ENCODE measurements around the gene WWOX.
A peak's percentile ranks its signal among the peaks of the same experiment; 100 is the strongest.
"Not testable (repeated sequence)": the region's sequence is repeated elsewhere in the genome, so short reads cannot be mapped to it uniquely, and the experiment has no call there.

Gene WWOX

DNA sequence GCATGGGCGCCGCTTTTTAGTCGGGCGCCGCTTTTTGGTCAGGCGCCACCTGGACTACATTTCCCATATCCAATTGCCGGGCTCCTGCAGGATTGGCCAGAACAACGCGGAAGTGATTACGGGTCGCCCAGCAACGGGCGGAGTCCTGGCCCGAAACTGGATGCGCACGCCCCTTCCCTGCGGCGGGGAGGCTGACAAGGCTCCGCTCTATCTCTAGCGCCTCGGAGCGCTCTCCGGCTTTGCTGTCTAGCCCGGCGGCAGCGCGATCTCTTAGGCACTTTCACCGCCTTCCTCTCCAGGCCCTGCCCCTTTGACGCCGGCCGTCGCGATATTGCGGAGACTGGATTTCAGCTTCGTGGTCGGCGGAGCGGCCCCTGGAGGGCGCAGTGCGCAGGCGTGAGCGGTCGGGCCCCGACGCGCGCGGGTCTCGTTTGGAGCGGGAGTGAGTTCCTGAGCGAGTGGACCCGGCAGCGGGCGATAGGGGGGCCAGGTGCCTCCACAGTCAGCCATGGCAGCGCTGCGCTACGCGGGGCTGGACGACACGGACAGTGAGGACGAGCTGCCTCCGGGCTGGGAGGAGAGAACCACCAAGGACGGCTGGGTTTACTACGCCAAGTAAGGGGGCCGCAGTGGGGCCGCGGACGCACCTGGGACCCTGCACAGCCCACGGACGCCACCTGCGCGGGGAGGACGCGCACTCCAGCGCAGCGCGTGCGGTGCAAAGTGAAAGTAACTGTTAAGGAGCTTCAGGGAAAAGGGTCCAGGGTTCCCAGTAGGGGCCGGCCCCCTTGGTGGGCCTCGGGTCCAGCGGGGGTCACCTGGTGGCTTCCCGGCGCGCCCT, at the start of gene WWOX:
TSS of gene WWOX (plus strand) at position 384 of the 841 bp plus-strand sequence.
- peak within 1 kb of the TSS; percentile 94 to 96 for H3K4me3 Mint-ChIP-seq
- DNase-seq, result peak; percentile 96 to 98
- peaks cover 34% of the 10 kb centered on the region for H3K4me1 Mint-ChIP-seq
- ATAC-seq, result peak; percentile 97
- H3K9me3 Mint-ChIP-seq, result peaks cover 0 to 7% of the 10 kb centered on the region in 2 donors
- peak within 1 kb of the TSS; percentile 94 to 98 for H3K27ac Mint-ChIP-seq
- H3K27me3 Mint-ChIP-seq, result no peaks in the 10 kb centered on the region

DNA sequence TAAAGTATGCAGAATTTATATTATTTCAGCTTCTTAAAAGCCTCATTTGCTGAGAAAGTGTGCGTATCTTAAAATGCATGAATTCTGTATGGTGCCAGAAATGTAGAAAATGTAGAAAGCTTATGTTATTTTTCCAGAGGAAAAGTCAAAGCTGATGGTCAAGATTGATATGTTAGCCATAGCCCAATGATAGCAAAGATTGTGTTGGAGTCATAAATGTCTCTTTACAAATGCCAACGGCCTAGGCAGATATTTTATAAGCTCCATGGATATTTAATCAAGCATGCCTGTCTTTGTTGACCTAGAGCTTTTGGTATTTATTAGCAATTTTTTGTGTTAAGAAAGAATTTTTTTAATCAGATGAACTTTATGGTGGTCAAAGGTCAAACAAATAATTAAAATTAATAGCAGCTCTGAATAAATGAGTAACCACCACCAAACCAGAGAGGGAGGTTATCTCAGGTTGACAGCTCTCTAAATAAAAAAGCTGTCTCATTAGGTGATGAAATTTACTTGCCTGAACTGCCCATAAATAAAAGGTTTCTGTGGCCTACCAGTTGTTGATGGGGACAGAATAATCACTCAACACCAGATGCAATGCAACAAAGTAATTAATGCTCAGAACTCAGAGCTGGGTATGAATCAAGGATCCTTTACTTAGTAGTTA, 48.6 kb upstream of the WWOX start:
- peaks cover 28% of the 10 kb centered on the region for H3K27me3 Mint-ChIP-seq
- DNase-seq, result no peak
- H3K4me1 Mint-ChIP-seq, result no peaks in the 10 kb centered on the region
- no peak overlapping the region for H3K4me3 Mint-ChIP-seq
- H3K27ac Mint-ChIP-seq, result no peak overlapping the region
- no peak for ATAC-seq
- no peaks in the 10 kb centered on the region for H3K9me3 Mint-ChIP-seq

DNA sequence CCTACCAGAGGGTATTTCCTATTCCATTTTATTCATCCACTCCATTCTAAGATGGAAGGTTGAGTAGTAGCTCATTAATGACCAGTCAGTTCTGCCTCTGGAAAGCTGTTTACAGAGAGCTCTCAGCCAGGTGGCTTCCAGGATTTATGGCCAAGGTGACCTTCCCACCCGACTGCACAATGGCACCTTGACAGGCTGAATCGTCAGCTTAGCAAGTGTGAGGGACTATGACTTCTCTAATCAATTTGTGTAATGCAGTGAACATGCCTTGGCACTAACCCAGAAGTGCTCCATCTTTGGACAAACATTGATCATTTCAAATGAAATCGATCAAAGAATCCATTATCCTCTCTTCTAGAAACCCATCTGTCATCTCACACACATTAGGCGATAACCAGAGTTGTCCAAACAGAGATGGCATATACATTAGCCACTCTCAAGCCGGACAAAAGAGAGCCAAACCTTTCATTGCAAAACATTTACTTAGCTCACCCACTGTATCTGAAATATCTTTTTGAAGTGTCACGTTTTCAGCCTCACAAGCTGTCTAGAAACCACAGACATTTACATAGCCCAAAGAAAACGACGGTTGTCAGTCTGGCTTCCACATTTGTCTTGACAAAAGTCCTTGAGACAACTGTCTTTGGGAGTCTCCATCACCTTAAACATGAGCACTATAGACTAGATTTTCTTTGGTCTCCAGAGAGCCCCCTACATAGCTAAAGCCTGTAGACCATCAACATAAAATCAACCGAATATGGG, 41.5 kb upstream of the WWOX start:
- Mint-ChIP-seq H3K4me1 (no peaks in the 10 kb centered on the region), H3K4me3 (no peak overlapping the region), H3K27ac (no peak overlapping the region), H3K9me3 (no peaks in the 10 kb centered on the region), H3K27me3 (peaks cover 20% of the 10 kb centered on the region)
- DNase-seq (no peak), ATAC-seq (no peak)

DNA sequence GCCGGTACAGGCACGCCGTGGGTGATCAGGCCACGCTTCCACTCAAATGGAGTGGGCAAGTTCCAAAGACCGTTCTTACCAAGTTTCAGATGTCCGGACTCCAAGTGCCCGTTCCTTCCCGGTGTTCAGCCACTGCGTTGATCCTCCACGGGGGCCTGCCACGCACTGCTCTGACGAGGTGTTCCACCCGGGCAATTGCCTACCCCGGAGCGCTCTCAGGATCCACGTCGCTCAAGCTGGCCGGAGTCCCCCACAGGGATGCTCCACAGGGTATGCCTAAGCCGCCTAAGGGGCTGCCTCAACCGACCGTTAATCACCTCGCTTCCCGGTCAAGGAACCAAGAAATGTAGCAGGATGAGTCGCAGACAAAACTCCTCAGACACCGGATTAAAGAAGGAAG, 39.6 kb upstream of the WWOX start:
- H3K4me3 Mint-ChIP-seq, H3K4me1 Mint-ChIP-seq, H3K27ac Mint-ChIP-seq, DNase-seq, ATAC-seq, H3K9me3 Mint-ChIP-seq: not testable (repeated sequence)
- peaks cover 37% of the 10 kb centered on the region for H3K27me3 Mint-ChIP-seq

- ATAC-seq, result no peak
- no peaks in the 10 kb centered on the region for H3K4me1 Mint-ChIP-seq
- no peak for DNase-seq
- no peak overlapping the region for H3K27ac Mint-ChIP-seq
- H3K9me3 Mint-ChIP-seq, result no peaks in the 10 kb centered on the region
- peaks cover 41% of the 10 kb centered on the region for H3K27me3 Mint-ChIP-seq
- H3K4me3 Mint-ChIP-seq, result no peak overlapping the region
Observed at GRCh38 chr16:78060295-78060694, 39.2 kb upstream of the WWOX start.

- no peak for DNase-seq
- Mint-ChIP-seq H3K9me3 (no peaks in the 10 kb centered on the region), H3K27ac (no peak overlapping the region), H3K27me3 (peaks cover 46% of the 10 kb centered on the region), H3K4me1 (no peaks in the 10 kb centered on the region), H3K4me3 (no peak overlapping the region)
- no peak for ATAC-seq
Observed at GRCh38 chr16:78060809-78061208, 38.6 kb upstream of the WWOX start.

GRCh38 chr16:78065319-78065718, 34.1 kb upstream of the WWOX start:
- Mint-ChIP-seq H3K9me3 (no peaks in the 10 kb centered on the region), H3K4me3 (no peak overlapping the region), H3K27ac (peak overlapping the region in 1 of 2 donors; percentile 33), H3K4me1 (no peaks in the 10 kb centered on the region), H3K27me3 (peaks cover 35% of the 10 kb centered on the region)
- ATAC-seq (no peak), DNase-seq (no peak)

DNA sequence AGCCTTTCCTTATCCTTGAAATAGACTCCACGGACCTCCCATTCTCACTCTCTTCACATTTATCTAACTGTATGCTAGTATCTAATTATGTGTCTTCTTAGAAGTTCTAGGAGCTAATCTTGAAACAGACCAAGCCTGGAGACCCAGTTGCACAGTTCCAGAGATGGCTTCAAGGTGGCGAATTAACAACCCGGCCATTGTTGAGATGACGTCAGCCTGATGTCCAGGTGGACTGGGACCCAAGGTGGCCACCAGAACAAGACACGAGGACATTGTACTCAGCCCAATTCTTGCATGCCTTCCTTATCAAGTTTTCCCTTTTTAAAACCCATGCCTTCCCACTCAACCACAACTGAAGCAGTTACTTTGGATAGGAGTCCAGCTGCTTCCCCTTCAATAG, 29.5 kb upstream of the WWOX start:
- DNase-seq (no peak), ATAC-seq (no peak)
- H3K4me1 Mint-ChIP-seq, result no peaks in the 10 kb centered on the region
- H3K9me3 Mint-ChIP-seq, result no peaks in the 10 kb centered on the region
- peaks cover 21% of the 10 kb centered on the region for H3K27me3 Mint-ChIP-seq
- no peak overlapping the region for H3K4me3 Mint-ChIP-seq
- no peak overlapping the region for H3K27ac Mint-ChIP-seq

DNA sequence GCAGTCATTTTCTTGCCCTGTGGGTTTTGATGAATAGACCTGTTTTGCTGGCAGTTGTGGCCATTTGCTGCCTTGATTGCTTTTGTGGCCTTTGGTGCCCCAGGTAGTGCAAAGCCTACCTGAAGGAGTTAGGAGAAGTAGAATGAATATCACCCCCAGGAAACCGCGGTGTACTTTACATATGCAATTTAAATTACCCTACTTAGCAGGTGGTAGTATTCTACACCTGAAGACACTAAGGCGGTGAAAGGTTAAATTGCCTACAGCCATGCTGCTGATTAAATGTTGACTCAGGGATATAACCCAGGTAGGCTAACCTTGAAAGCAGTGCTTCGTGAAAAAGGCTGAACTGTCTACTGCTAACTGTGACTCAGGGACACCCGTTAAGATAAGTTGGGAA, 27.2 kb upstream of the WWOX start:
- ATAC-seq, result no peak
- no peak overlapping the region for H3K27ac Mint-ChIP-seq
- H3K4me3 Mint-ChIP-seq, result no peak overlapping the region
- peaks cover 13% of the 10 kb centered on the region for H3K27me3 Mint-ChIP-seq
- no peak for DNase-seq
- H3K9me3 Mint-ChIP-seq, result no peaks in the 10 kb centered on the region
- no peaks in the 10 kb centered on the region for H3K4me1 Mint-ChIP-seq

GRCh38 chr16:78075800-78076199, 23.7 kb upstream of the WWOX start:
- no peaks in the 10 kb centered on the region for H3K9me3 Mint-ChIP-seq

GRCh38 chr16:78081341-78081740, 18.1 kb upstream of the WWOX start:
- Mint-ChIP-seq H3K4me3 (no peak overlapping the region), H3K27me3 (peaks cover 8% of the 10 kb centered on the region), H3K9me3 (no peaks in the 10 kb centered on the region), H3K4me1 (no peaks in the 10 kb centered on the region), H3K27ac (no peak overlapping the region)
- no peak for ATAC-seq
- DNase-seq, result no peak

More at GRCh38 chr16:78075800-78076199, 23.7 kb upstream of the WWOX start:
- no peak overlapping the region for H3K27ac Mint-ChIP-seq
- ATAC-seq (no peak), DNase-seq (no peak)
- peaks cover 13% of the 10 kb centered on the region for H3K27me3 Mint-ChIP-seq
- no peak overlapping the region for H3K4me3 Mint-ChIP-seq
- no peaks in the 10 kb centered on the region for H3K4me1 Mint-ChIP-seq

GRCh38 chr16:78091419-78091818, 8.0 kb upstream of the WWOX start:
- DNase-seq, result no peak
- Mint-ChIP-seq H3K27ac (no peak overlapping the region), H3K4me3 (no peak overlapping the region), H3K27me3 (peaks cover 7% of the 10 kb centered on the region), H3K9me3 (peaks cover 0 to 7% of the 10 kb centered on the region in 2 donors), H3K4me1 (no peaks in the 10 kb centered on the region)
- no peak for ATAC-seq

DNA sequence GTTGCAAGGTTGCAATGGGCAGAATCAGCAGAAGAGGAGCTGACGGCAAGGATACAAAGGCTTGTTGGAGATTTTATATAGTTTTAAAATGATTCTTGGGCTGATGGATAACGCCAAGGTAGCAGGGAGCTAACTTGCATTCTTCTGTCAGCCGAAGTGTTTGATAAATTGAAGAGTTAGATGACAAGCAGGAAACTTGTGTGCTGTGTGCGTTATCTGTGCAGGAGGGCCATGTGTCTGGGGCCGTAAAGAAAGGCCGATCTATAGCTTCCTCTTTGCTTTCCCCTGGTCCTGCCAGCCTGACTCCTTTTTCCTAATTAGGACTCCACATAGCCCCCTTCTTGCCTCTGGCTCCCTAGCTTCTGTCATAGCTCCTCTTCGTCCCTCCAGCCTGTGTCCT, 6.7 kb upstream of the WWOX start:
- Mint-ChIP-seq H3K9me3 (peaks cover 0 to 7% of the 10 kb centered on the region in 2 donors), H3K27me3 (peaks cover 7% of the 10 kb centered on the region), H3K4me1 (no peaks in the 10 kb centered on the region), H3K27ac (no peak overlapping the region), H3K4me3 (no peak overlapping the region)
- ATAC-seq, result no peak
- no peak for DNase-seq

DNA sequence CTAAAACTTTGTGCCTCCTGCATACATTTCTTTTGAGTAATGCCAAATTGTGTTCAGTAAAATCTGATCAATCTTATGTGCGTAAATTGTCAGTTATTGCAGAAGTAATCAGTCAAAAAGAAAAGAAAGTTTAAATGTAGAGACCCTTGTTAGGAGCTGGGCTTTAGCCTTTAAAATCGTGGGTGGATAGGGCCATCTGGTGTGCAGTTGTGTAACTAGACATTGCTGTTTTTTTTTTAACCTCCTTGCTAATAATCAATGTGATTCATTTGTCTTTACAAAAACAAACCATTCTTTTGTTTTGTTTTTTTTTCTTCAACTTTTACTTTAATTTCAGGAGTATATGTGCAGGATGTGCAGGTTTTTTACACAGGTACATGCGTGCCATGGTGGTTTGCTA, 5.3 kb upstream of the WWOX start:
- Mint-ChIP-seq H3K27me3 (peaks cover 7% of the 10 kb centered on the region), H3K27ac (no peak overlapping the region), H3K4me1 (peaks cover 8% of the 10 kb centered on the region), H3K4me3 (no peak overlapping the region), H3K9me3 (peaks cover 0 to 7% of the 10 kb centered on the region in 2 donors)
- ATAC-seq (no peak), DNase-seq (no peak)

GRCh38 chr16:78094998-78095397, 4.5 kb upstream of the WWOX start:
- no peak for DNase-seq
- H3K4me1 Mint-ChIP-seq, result peaks cover 9% of the 10 kb centered on the region
- H3K9me3 Mint-ChIP-seq, result peaks cover 0 to 7% of the 10 kb centered on the region in 2 donors
- no peak for ATAC-seq
- H3K27ac Mint-ChIP-seq, result no peak overlapping the region
- no peak overlapping the region for H3K4me3 Mint-ChIP-seq
- peaks cover 7% of the 10 kb centered on the region for H3K27me3 Mint-ChIP-seq

DNA sequence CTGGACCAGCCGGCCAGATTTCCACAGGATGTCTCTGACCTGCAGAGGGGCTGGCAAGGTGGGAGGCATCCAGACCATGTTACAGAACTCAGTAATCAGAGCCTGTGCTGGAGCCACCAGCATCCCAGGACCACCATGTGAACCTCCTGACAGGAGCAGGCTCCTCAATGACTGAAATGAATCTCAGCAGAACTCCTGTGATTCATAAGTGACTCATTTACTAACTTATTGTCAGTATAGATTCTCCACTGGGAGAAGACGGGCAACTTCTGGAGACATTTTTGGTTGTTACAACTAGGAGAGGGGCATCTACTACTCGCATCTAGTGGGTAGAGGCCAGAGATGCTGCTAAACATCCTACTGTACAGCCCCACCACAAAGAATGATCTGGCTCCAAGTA, 3.1 kb upstream of the WWOX start:
- peaks cover 0 to 7% of the 10 kb centered on the region in 2 donors for H3K9me3 Mint-ChIP-seq
- ATAC-seq, result no peak
- H3K27me3 Mint-ChIP-seq, result peaks cover 7% of the 10 kb centered on the region
- H3K27ac Mint-ChIP-seq, result no peak overlapping the region
- peaks cover 18% of the 10 kb centered on the region for H3K4me1 Mint-ChIP-seq
- no peak for DNase-seq
- no peak overlapping the region for H3K4me3 Mint-ChIP-seq

Measured in stimulated activated naive CD8-positive, alpha-beta T cell treated with anti-CD3 and anti-CD28 coated beads, Interleukin-15, amount 100 ng/mL, for 72 hours (primary cell).